ENCODE measurements around the gene YJEFN3.

The YJEFN3 gene

DNA sequence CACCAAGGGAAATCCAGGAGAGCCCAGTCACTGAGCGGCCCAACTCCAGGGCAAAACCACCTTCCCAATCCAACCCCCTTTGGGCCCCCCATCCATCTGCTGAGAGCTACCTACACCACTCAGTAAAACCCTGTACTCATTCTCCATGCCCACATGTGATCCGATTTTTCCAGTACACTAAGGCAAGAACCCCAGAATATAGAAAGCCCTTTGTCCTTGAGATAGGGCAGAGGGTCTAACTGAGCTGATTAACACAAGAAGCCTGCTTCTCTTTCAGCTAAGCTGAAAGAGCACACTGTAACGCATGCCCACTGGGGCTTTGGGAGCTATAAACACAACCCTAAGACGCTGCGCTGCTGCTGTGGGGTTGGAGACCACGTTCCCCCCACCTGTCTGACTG is 53.8 kb downstream of the YJEFN3 start:
- TF ChIP-seq POLR2A (IDR thresholded peaks at IDR 0.05; ENCODE audit: extremely low read depth, insufficient read length) (no peak), CTCF (IDR thresholded peaks at IDR 0.05; ENCODE audit: low read depth, low read length) (no peak), MYC (IDR thresholded peaks at IDR 0.05; ENCODE audit: low read depth, low read length) (no peak)
- TF ChIP-seq, protein P1, sequence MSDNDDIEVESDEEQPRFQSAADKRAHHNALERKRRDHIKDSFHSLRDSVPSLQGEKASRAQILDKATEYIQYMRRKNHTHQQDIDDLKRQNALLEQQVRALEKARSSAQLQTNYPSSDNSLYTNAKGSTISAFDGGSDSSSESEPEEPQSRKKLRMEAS (IDR thresholded peaks at IDR 0.05; ENCODE audit: low read depth, low read length) = no peak
- DNase-seq (ENCODE audit: low read depth) = no peak
- no peak overlapping the region for H3K4me3 ChIP-seq (ENCODE audit: low read depth, low read length)

DNA sequence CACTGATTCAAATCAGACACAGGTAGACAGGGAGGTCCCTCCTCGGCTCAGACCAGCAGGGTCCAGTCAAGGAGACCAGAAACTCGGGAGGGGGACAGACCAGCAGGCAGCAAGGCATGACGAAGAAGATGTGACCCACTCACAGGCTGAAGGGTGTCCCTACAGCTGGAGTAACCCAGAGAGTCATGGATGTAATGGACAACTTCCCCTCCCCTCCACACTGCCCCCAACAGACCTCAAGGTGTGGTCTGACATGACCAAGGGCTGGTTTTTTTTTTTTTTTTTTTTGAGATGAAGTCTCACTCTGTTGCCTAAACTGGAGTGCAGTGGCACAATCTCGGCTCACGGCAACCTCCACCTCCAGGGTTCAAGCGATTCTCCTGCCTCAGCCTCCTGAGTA is 55.6 kb downstream of the YJEFN3 start:
- no peak for DNase-seq (ENCODE audit: low read depth)
- no peak overlapping the region for H3K4me3 ChIP-seq (ENCODE audit: low read depth, low read length)
- no peak for TF ChIP-seq CTCF (IDR thresholded peaks at IDR 0.05; ENCODE audit: low read depth, low read length)
- no peak for TF ChIP-seq POLR2A (IDR thresholded peaks at IDR 0.05; ENCODE audit: extremely low read depth, insufficient read length)
- TF ChIP-seq, protein P1 (IDR thresholded peaks at IDR 0.05; ENCODE audit: low read depth, low read length) = no peak
- no peak for TF ChIP-seq MYC (IDR thresholded peaks at IDR 0.05; ENCODE audit: low read depth, low read length)

All from NB4 (cell line).